B cell (primary cell): Measurements from ENCODE around the gene SLC39A7. TPM values are rescaled to one million over a fixed set of nuclear protein-coding genes. Genes with fewer than 3 reads are reported as not detected.

Source experiments
- ATAC-seq: fragments of 200-7000 bp; cut with Tn5 transposase; one replicate; pipeline ENCODE4 v1.10.0; 2021; ENCODE audit warnings: low read depth, mild to moderate bottlenecking, moderate number of reproducible peaks, moderate library complexity
- CTCF ChIA-PET: fragments of 350-600 bp; sonication (Branson Sonifier 250); formaldehyde crosslinking; loops from one replicate; lab custom pipeline; 2021; ENCODE audit warnings: antibody characterized with exemption, inconsistent platforms; lab: Charles Lee
- POLR2A ChIA-PET: fragments of 350-600 bp; sonication (Branson Sonifier 250); formaldehyde crosslinking; loops from one replicate; lab custom pipeline; 2021; ENCODE audit warnings: antibody characterized with exemption; lab: Charles Lee
- DNase-seq: peaks from one replicate; pipeline ENCODE4 v3.0.0; 2013
- H2AFZ ChIP-seq: 2 replicates; pipeline ENCODE4 v1.6.1; 2012; ENCODE audit warnings: mild to moderate bottlenecking, low read depth, low read length; ENCODE audit not compliant: insufficient read depth, poor library complexity, severe bottlenecking
- H3K27ac ChIP-seq, 2 donors: 1 replicate in 1 of 2; 2 replicates in 1 of 2; pipeline ENCODE4 v1.5.1; 2012 to 2013; ENCODE audit warnings: low read length in 2 of 2, mild to moderate bottlenecking in 2 of 2, moderate library complexity in 1 of 2
- H3K27me3 ChIP-seq, 4 experiments: fragments of 200-600 bp in 1 of 4; sonication (generic) in 1 of 4; replicated peaks in 1 of 4; 1 replicate in 2 of 4; 2 replicates in 2 of 4; pipeline versions ENCODE4 v1.6.1 to v1.7.0; 2013 to 2016; ENCODE audit warnings: low read length in 3 of 4, mild to moderate bottlenecking in 2 of 4, mixed read lengths in 1 of 4, moderate library complexity in 1 of 4; ENCODE audit not compliant: insufficient read depth in 4 of 4, control insufficient read depth in 3 of 4; ENCODE audit errors: control extremely low read depth in 1 of 4
- H3K36me3 ChIP-seq, 2 experiments: replicated peaks in 1 of 2; 1 replicate in 1 of 2; 2 replicates in 1 of 2; pipeline versions ENCODE4 v1.6.1 to v1.7.1; 2013; ENCODE audit warnings: low read length in 1 of 2; ENCODE audit not compliant: insufficient read depth in 2 of 2, control insufficient read depth in 1 of 2; ENCODE audit errors: control extremely low read depth in 1 of 2, extremely low read depth in 1 of 2
- H3K4me1 ChIP-seq, 2 donors: fragments of 200-600 bp in 1 of 2; sonication (generic) in 1 of 2; 1 replicate in 1 of 2; 2 replicates in 1 of 2; pipeline versions ENCODE4 v1.5.1 to v1.6.1; 2013 to 2017; ENCODE audit warnings: low read length in 2 of 2; ENCODE audit not compliant: control insufficient read depth in 2 of 2, insufficient read depth in 2 of 2
- H3K4me2 ChIP-seq: replicated peaks from 2 replicates; pipeline ENCODE3; 2012; ENCODE audit warnings: mild to moderate bottlenecking, low read depth, low read length; ENCODE audit not compliant: poor library complexity, severe bottlenecking
- H3K4me3 ChIP-seq, 5 experiments: fragments of 200-600 bp in 1 of 5; sonication (generic) in 1 of 5; 1 replicate in 3 of 5; 2 replicates in 2 of 5; pipeline versions ENCODE4 v1.5.1 to v1.7.0; 2011 to 2016; ENCODE audit warnings: low read length in 4 of 5, mild to moderate bottlenecking in 4 of 5, low read depth in 2 of 5, control low read depth in 1 of 5, moderate library complexity in 1 of 5; ENCODE audit not compliant: insufficient read depth in 1 of 5; ENCODE audit errors: control extremely low read depth in 1 of 5, extremely low read depth in 1 of 5
- H3K79me2 ChIP-seq: fragments of 200-600 bp; sonication (generic); one replicate; pipeline ENCODE4 v1.6.0; 2016; ENCODE audit warnings: low read length; ENCODE audit not compliant: control insufficient read depth, insufficient read depth
- H3K9ac ChIP-seq: fragments of 200-600 bp; sonication (generic); 2 replicates; pipeline ENCODE4 v1.6.1; 2017; ENCODE audit warnings: mild to moderate bottlenecking, low read length, moderate library complexity
- H3K9me3 ChIP-seq, 3 donors: one replicate each; pipeline versions ENCODE4 v1.6.1 to v1.7.1; 2013; ENCODE audit warnings: low read length in 2 of 3; ENCODE audit not compliant: control insufficient read depth in 2 of 3, insufficient read depth in 1 of 3; ENCODE audit errors: control extremely low read depth in 1 of 3
- H4K20me1 ChIP-seq: 2 replicates; pipeline ENCODE4 v1.6.0; 2012; ENCODE audit warnings: mild to moderate bottlenecking, low read length; ENCODE audit not compliant: insufficient read depth, control insufficient read depth, poor library complexity, severe bottlenecking
- H3K27ac Mint-ChIP-seq: one replicate; pipeline ENCODE4 v1.8.0; 2021; ENCODE audit warnings: mixed read lengths
- H3K27me3 Mint-ChIP-seq: one replicate; pipeline ENCODE4 v1.8.0; 2021; ENCODE audit warnings: mixed read lengths
- H3K4me1 Mint-ChIP-seq: one replicate; pipeline ENCODE4 v1.8.0; 2021; ENCODE audit warnings: mixed read lengths
- H3K4me3 Mint-ChIP-seq: one replicate; pipeline ENCODE4 v1.8.0; 2021; ENCODE audit warnings: mixed read lengths
- H3K9me3 Mint-ChIP-seq: one replicate; pipeline ENCODE4 v1.8.0; 2022; ENCODE audit warnings: mixed read lengths; ENCODE audit not compliant: insufficient read depth
- CTCF ChIP-seq: fragments of 200-600 bp; IDR thresholded peaks from one replicate; pipeline ENCODE4 v1.8.0; 2022; ENCODE audit warnings: antibody characterized with exemption, mild to moderate bottlenecking
- EZH2 ChIP-seq: IDR thresholded peaks from 2 replicates; pipeline ENCODE4 v1.6.1; 2012; ENCODE audit warnings: borderline replicate concordance, low read depth, mild to moderate bottlenecking, moderate library complexity, low read length; ENCODE audit not compliant: insufficient read depth, poor library complexity, severe bottlenecking
- WGBS: methylation state at CpG from one replicate; pipeline ENCODE4 v1.1.5; 2013; ENCODE audit warnings: missing lambda C conversion rate; ENCODE audit not compliant: insufficient coverage; 5-methylcytosine and 5-hydroxymethylcytosine counted together
- intact Hi-C: fragments of 100-400 bp; cut with micrococcal nuclease; formaldehyde crosslinking; loops from one replicate; pipeline ENCODE4 v1.10.0; 2022
- polyA plus RNA-seq: library from polyadenylated mRNA; depleted of rRNA; stranded (reverse); fragments of >200 nt; gene quantifications from 2 replicates; pipeline ENCODE4 v1.2.3, GENCODE V29; 2012
- total RNA-seq, 2 donors: library from RNA; stranded (reverse); fragments of 120-200 nt in 1 of 2; gene quantifications; 1 replicate in 1 of 2; 2 replicates in 1 of 2; pipeline versions ENCODE4 v1.2.3 to v1.2.4, GENCODE V29; 2013 to 2022

The SLC39A7 gene
- total and polyA plus RNA-seq, 2 donors (not counting 1 experiment from before 2014, with no cell fraction given) = 18.7 to 29.6 TPM

DNA sequence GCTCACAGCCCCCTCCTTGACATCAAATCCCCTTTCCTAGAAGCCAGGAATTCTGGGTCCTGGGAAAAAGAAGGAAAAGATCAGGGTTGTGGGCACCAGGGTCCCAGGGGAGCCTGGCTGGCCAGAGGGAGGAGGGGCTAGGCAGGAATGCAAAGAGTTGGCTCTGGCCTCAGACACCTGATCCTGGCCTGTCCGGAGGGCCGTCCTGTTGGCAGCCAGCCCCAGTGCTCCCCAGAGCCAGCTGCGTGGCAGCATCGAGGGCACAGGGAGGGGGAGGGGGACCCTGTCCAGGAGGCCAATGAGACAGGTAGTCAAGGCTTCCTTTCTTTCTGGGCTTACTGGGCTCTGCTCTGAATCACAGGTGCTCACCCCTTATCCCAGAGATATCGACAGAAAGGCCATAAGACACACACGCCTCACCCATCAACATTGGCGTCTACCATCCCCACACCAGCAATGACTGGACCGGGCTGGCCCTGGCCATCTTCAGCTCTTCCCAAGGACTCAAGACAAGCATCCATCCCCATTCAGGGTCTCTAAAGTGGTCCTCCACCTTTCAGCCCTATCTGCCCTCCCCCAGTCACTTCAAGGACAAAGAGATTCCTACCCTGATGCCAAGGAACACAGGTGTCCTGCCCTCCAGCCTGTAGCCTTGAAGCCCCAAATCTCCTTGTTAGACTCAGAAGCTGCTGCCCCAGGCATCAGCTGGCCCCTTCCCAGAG lies 9.1 kb upstream of the SLC39A7 start:
- intact Hi-C loops = loop anchor here (2.0 kb wide), 1 partner anchor 17 kb away; the partner anchor contains the start of gene RING1
- H4K20me1 ChIP-seq = no peaks in the 10 kb centered on the region
- peaks cover 0 to 49% (median 17%) of the 10 kb centered on the region in 4 experiments for H3K27me3 ChIP-seq
- H3K4me2 ChIP-seq = peak overlapping the region; percentile 98
- Mint-ChIP-seq H3K4me1 (peaks cover 24% of the 10 kb centered on the region), H3K27me3 (peaks cover 35% of the 10 kb centered on the region), H3K27ac (peak overlapping the region; percentile 22), H3K4me3 (peak overlapping the region; percentile 69), H3K9me3 (no peaks in the 10 kb centered on the region)
- WGBS = 67% methylated on average over 7 of the region's 8 CpGs
- H3K79me2 ChIP-seq = no peaks in the 10 kb centered on the region
- H3K36me3 ChIP-seq = peaks cover 0 to 26% of the 10 kb centered on the region in 2 experiments
- CTCF ChIA-PET = interaction anchor here (1.0 kb wide), 1 partner anchor 70 kb away, joined by 3 read pairs; no protein-coding TSS in a partner anchor
- peaks cover 18 to 20% of the 10 kb centered on the region in 2 donors for H3K4me1 ChIP-seq
- no peak for DNase-seq
- ATAC-seq = no peak
- H2AFZ ChIP-seq = peak overlapping the region; percentile 43
- POLR2A ChIA-PET = interaction anchor here (1.0 kb wide), 1 partner anchor 9 kb away, joined by 4 read pairs; the partner anchor contains the start of genes RXRB and SLC39A7
- peak overlapping the region in 2 of 5 experiments; percentile 47 to 52 for H3K4me3 ChIP-seq
- TF ChIP-seq CTCF = no peak
- no peak for TF ChIP-seq EZH2
- H3K9me3 ChIP-seq = peaks cover 0 to 8% (median 0%) of the 10 kb centered on the region in 3 donors
- peak overlapping the region; percentile 44 for H3K9ac ChIP-seq
- no peak overlapping the region for H3K27ac ChIP-seq
